Epidermal melanocyte (primary cell): ENCODE measurements around the gene TNPO2.

Experiments used
- DNase-seq: peaks from one replicate; pipeline ENCODE4 v3.0.0; 2011; ENCODE audit warnings: low spot score; ENCODE audit not compliant: insufficient read length

TNPO2 gene

GRCh38 chr19:12723641-12724426, at the start of gene TNPO2:
TSS of gene TNPO2 (minus strand) at chr19:12723932. CDS start at chr19:12720977, 2,955 bp downstream.
- peak; percentile 80 for DNase-seq

GRCh38 chr19:12772323-12772722, 48.6 kb upstream of the TNPO2 start:
- DNase-seq, result no peak

- no peak for DNase-seq
Measured at GRCh38 chr19:12770922-12771321, 47.2 kb upstream of the TNPO2 start.

GRCh38 chr19:12769689-12770088, 46.0 kb upstream of the TNPO2 start:
- no peak for DNase-seq

GRCh38 chr19:12767666-12768065, 43.9 kb upstream of the TNPO2 start:
- no peak for DNase-seq

GRCh38 chr19:12767150-12767549, 43.4 kb upstream of the TNPO2 start:
- DNase-seq, result no peak

GRCh38 chr19:12766051-12766521, 42.4 kb upstream of the TNPO2 start:
- DNase-seq, result peak; percentile 87

GRCh38 chr19:12764698-12765097, 41.0 kb upstream of the TNPO2 start:
- no peak for DNase-seq

GRCh38 chr19:12763100-12763499, 39.4 kb upstream of the TNPO2 start:
- no peak for DNase-seq

GRCh38 chr19:12759686-12760085, 36.0 kb upstream of the TNPO2 start:
- no peak for DNase-seq

GRCh38 chr19:12757544-12758274, 34.0 kb upstream of the TNPO2 start:
- DNase-seq, result peak; percentile 89

GRCh38 chr19:12756150-12756883, 32.6 kb upstream of the TNPO2 start:
- no peak for DNase-seq

- DNase-seq, result no peak
Measured at GRCh38 chr19:12754465-12755196, 30.9 kb upstream of the TNPO2 start.

GRCh38 chr19:12752056-12752781, 28.5 kb upstream of the TNPO2 start:
- DNase-seq, result no peak

- no peak for DNase-seq
Measured at GRCh38 chr19:12751635-12752034, 27.9 kb upstream of the TNPO2 start, which contains the start of gene BEST2. TSS of gene BEST2 (plus strand) at chr19:12751791. CDS start at chr19:12752593, 802 bp downstream.

- DNase-seq, result no peak
Measured at GRCh38 chr19:12750851-12751250, 27.1 kb upstream of the TNPO2 start.

- DNase-seq, result no peak
Measured at GRCh38 chr19:12749938-12750521, 26.3 kb upstream of the TNPO2 start.

GRCh38 chr19:12748489-12748888, 24.8 kb upstream of the TNPO2 start:
- no peak for DNase-seq

- no peak for DNase-seq
Measured at GRCh38 chr19:12745166-12745897, 21.6 kb upstream of the TNPO2 start.
